Lower leg skin (tissue), 3 donors: Measurements from ENCODE around the gene STX16.

Source experiments
- POLR2A ChIP-seq, 2 donors: fragments of 450-650 bp; IDR thresholded peaks; one replicate each; pipeline ENCODE4 v1.6.1; 2016 to 2017; ENCODE audit warnings: antibody characterized with exemption in 2 of 2, mild to moderate bottlenecking in 1 of 2, moderate library complexity in 1 of 2
- TF ChIP-seq, protein P1 (sequence below), 3 donors: fragments of 450-650 bp; IDR thresholded peaks; one replicate each; pipeline ENCODE4 v1.5.1; 2016; ENCODE audit warnings: antibody characterized with exemption in 3 of 3, mild to moderate bottlenecking in 3 of 3, moderate library complexity in 2 of 3

GRCh38 chr20:58692579-58693225, 41.6 kb downstream of the STX16 start, which contains the start of gene NPEPL1:
- TF ChIP-seq POLR2A (IDR thresholded peaks at IDR 0.05): no peak
- TF ChIP-seq, protein P1, sequence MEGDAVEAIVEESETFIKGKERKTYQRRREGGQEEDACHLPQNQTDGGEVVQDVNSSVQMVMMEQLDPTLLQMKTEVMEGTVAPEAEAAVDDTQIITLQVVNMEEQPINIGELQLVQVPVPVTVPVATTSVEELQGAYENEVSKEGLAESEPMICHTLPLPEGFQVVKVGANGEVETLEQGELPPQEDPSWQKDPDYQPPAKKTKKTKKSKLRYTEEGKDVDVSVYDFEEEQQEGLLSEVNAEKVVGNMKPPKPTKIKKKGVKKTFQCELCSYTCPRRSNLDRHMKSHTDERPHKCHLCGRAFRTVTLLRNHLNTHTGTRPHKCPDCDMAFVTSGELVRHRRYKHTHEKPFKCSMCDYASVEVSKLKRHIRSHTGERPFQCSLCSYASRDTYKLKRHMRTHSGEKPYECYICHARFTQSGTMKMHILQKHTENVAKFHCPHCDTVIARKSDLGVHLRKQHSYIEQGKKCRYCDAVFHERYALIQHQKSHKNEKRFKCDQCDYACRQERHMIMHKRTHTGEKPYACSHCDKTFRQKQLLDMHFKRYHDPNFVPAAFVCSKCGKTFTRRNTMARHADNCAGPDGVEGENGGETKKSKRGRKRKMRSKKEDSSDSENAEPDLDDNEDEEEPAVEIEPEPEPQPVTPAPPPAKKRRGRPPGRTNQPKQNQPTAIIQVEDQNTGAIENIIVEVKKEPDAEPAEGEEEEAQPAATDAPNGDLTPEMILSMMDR (IDR thresholded peaks at IDR 0.05): no peak
